NCI-H526 treated with DMSO at 0.1 percent for 48 hours (cell line): ENCODE measurements around the gene CACNA1S.
A peak's percentile ranks its signal among the peaks of the same experiment; 100 is the strongest.

Source experiments
- DNase-seq: peaks from one replicate; lab custom pipeline; 2025; lab: John Stamatoyannopoulos, UW

The CACNA1S gene

DNA sequence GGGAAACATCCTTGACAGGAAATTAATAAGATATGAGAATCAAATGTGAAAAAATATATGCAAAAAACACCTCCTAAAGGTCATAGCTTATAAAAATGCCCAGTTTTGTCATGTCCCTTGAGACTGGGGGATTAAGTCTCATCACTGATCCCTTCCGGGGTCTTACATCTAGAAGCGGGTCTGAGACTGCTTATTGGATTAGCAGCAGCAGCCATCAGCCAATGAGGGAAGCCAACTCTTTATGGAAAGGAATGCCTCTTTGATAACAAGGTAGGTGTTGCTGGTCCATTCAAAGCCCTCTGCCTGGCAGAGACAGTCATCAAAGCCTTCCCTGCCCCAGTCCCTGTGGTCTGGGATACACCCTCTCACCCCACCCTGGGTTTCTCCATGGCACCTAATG, 3.9 kb upstream of the CACNA1S start:
- no peak for DNase-seq

DNA sequence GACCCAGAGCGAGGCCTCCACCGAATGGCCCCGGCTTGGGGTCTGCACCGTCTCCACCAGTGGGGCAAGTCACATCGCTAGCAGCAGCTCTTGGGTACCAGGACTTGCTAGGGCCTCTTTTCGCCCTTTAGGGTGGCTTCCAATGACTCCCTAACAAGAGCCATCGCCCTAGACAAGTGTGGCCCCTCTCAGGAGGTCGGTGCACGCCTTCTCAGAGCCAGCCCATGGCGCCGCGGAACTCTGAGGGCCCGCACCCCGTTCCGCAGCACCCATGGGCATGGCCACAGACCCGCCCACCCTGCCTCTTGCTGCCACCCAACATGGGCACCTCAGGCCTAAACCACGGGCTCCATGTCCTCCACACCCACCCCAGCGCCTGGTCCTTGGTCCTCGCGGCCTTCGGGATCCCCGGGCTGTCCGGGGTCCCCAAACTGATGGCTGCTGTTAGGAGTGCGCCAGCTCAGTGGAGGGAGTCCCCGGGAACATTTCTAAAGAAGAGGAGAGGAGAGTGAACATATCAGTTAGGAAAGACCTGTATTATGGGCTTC, 3.2 kb upstream of the CACNA1S start:
- DNase-seq, result no peak

DNA sequence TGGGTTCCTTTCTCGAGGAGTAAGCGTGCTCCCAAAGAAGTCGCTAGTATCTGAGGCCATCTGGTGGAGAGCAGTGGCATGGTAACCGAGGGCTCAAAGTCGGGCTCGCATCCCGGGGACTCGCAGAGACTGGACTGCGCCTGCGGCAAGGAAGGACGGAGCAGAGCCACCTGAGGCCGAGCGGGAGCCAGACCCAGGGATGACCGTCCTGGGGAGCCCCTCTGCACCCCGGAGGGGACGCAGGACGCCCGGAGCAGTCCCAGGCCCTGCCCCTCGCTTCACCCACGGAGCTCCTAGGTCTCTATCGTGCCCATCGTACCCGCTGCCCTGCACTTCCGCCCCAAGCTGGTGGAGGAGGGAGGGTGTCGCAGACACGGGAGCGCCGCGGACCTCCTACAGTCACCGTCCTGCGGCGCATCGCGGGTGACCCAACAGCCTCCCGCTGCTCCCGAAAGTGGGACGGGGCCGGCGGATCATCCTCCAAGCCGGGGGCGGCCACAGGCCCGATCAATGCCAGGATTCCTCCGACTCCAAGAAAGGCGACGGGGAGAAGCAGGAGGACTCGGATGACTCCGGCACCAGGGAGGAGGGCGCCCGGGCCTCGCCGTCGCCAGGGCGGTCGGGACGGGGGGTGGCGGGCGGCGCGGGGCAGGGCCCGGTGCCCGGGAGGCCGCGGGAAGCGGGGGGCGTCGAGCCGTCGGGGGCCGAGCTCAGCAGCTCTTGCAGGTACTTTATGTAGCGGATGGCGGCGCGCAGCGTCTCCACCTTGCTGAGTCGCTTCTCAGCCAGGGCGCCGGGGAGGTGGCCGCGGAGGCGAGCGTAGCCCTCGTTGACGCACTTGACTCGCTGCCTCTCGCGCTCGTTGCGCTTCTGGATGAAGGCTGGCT, 2.3 kb upstream of the CACNA1S start:
- DNase-seq, result peak; percentile 87

DNA sequence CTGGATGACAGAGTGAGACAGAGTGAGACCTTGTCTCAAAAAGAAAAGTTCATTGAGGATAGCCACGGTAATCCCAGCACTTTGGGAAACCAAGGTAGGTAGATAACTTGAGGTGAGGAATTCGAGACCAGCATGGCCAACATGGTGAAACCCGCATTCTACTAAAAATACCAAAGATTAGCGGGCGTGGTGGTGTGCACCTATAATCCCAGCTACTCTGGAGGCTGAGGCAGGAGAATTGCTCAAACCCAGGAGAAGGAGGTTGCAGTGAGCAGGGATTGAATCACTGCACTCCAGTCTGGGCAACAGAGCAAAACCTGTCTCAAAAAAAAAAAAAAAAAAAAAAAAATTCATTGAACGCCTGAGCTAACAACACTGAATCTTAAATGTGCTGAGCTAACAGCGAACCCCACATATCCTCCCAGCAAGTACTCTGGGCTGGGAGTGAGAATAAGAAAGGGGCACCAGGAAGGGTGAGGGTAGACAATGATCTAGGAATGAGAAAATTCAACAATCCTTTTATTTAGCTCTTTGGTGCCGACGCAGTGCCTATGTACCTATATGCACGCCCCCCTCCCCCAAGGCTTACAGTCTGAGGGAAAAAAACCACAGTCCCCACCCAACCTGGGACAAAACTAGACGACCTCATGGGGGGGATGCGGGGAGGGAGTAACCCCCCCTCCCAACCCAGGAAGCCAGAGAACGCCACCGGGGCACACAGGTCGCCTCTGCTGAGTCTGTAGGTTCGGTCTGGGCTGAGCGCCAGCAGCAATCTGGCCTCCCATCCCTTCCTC, 1.4 kb upstream of the CACNA1S start:
- no peak for DNase-seq

DNA sequence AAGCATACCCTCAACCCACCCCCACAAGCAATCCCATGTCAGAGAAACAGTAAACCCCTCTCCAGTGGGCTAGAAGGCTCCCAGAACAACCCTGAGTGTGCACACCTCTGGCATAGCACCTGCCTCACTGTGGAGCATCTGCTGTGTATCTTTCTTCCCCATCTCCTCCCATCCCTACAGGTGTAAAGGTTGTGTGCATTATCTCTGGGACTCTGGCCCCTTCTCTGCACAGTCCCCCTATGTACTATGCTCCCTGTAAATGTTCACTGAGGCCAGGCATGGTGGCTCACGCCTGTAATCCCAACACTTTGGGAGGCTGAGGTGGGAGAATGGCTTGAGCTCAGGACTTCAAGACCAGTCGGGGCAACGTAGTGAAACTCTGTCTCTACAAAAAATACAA, 700 bp upstream of the CACNA1S start:
- DNase-seq, result no peak

DNA sequence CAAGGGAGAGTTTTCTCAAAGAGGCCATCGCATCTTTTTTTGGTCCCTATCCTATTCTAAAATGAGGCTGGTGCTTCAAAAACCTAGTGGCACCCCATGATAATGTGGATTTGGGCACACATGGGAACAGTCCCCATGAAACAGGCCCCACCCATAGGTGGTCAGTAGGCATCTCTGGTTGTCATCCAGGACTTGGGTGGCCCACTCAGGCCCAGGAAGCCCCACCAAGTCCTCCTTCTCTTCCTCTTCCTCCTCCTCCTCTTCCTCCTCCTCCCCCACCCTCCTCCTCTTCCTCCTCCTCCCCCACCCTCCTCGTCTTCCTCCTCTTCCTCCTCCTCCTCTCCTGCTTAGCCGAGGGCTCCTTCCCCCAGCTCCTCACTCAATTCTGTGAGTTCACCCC, 554 bp downstream of the CACNA1S start:
- DNase-seq, result no peak

DNA sequence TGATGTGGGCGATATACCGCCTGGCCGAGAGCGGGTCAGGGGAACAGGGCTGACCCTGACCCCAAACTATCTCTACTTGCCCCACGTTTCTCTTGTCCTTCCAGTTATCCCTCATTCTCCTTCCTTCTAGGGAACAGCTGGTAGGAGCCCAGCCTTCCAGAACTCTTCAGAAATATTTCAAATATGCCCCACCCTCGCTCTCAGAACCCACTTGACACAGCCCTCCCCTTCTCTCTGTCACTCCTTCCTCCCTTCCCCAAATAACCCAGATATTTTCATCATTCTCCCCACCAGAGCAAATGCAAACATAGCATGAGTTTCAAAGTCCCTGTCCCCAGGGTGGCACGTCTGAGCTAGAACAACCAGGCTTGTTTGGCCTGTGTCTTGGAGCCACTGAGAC, 1.1 kb downstream of the CACNA1S start:
- DNase-seq, result no peak

DNA sequence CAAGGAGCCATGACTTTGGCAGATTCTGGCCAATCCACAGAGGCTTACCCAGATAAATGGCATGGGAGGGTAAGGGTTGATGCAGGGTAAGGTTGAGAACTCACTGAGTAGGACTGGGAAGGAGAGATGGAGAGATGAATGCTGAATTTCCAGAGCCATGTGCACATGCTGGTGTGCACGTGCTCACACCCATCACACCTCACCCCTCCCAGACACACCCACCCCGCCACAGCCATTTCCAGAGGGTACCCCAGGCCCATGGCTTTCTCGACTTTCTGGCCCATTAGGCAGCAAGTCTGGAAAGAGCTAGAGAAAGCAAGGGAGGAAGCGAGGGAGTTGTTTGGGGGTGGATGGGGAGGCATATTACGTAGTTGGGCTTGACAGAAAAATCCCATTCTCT, 1.6 kb downstream of the CACNA1S start:
- DNase-seq, result no peak

DNA sequence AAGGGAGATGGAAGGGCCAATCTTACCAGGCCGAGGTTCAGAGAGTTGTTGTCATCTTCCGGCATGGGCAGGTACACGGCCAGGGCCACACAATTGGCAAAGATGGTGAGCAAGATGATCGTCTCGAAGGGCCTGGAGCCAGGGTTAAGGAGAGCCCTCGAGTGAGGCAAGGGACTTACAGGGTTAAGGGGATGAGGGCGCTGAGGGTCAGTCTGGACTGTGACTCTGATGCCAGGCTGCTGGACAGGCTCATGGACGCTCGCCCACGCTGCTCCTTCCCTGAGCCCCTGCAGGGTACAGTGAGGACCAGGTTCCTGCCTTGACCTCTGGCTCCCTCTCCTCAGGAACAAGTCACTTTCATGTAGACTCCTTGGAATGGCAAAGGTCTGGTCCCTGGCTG, 2.1 kb downstream of the CACNA1S start:
- no peak for DNase-seq

DNA sequence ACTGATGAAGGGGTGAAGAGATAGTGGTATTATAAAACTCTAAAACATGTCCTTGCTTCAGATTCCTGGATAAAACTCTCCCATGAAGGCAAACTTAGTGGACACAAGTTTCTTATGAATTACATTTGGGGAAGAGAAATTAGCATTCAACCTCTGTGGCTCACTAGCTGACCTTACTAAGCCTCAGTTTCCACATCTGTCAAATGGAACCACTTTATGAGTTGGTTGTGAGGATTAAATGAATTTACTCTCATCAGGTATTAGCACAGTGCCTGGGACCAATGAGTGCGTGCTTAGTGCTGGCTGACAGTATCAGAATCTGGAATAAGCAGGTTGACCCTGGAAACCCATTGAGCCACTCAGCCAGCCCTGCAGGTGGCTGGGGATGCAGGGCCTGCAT, 2.6 kb downstream of the CACNA1S start:
- no peak for DNase-seq

DNA sequence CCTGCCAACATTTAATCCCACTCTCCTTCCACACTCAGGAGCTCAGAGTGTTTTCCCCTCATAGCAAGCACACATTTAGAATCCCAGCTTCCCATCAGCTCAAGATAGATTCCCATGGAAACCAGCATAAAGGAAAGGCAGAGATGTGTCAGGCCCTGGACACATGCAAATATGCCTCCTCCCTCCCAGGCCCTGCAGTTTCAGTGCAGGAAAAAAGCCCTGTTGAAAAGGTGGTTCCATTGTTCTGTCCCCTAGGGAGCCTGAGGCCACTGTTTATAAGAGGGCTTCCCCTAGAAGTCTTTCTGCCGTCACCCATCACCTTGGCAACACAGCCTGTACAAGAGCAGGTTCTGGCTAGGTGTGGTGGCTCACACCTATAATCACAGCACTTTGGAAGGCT, 3.6 kb downstream of the CACNA1S start:
- peak; percentile 42 for DNase-seq

DNA sequence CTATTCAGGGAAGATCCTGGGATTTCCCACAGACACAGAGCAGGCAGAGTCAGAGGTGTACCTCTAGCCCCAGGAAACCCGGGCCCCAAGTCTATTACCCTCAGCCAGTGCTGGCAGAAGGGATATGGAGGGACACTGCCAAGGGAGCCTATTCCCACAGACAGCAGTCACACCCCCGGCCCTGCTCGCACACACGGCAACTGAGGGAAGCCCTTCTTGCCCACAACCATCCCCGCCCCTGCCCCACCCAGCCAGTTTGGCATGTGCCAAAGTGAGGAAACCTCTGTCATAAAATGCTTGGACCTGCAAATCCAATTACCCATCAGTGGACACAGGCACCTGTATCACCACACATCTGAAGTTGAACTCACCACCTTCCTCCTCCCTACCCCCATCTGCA, 6.5 kb downstream of the CACNA1S start:
- DNase-seq, result no peak

DNA sequence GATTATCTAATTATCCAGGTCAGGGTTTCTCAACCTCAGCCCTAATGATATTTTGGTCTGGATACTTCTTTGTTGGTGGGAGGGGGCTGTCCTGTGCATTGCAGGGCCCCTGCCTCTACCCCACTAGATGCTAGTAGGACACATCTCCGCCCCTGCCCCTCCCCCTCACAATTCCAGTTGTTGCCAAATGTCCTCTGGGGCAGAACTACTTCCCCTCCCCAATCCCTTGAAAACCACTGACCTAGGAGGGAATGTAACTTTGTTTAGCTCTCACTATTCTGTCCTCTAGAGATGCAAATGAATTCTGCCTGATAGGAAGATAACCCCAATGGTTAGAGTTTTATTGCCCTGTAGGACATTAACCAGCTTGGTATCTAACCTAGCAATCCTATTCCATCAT, 8.1 kb downstream of the CACNA1S start:
- no peak for DNase-seq

DNA sequence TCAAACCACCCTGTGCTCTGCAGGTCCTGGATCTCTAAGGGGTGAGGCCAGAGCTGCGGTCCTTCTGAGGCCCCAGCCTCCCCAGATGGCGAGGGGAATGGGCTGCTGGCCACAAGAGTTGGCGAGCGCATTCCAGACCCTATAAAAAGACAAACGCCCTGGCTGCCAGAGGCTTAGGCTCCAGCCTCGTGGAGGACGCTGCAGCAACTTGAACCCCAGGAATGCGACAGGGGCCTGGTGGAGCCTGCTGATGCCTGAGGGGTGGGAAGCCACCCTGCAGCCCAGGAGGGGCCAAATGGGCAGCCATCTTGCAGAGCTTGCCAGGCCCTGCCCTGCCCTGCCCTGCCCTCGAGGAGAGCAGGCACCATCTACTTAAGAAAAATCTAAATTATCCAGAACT, 8.6 kb downstream of the CACNA1S start:
- no peak for DNase-seq

DNA sequence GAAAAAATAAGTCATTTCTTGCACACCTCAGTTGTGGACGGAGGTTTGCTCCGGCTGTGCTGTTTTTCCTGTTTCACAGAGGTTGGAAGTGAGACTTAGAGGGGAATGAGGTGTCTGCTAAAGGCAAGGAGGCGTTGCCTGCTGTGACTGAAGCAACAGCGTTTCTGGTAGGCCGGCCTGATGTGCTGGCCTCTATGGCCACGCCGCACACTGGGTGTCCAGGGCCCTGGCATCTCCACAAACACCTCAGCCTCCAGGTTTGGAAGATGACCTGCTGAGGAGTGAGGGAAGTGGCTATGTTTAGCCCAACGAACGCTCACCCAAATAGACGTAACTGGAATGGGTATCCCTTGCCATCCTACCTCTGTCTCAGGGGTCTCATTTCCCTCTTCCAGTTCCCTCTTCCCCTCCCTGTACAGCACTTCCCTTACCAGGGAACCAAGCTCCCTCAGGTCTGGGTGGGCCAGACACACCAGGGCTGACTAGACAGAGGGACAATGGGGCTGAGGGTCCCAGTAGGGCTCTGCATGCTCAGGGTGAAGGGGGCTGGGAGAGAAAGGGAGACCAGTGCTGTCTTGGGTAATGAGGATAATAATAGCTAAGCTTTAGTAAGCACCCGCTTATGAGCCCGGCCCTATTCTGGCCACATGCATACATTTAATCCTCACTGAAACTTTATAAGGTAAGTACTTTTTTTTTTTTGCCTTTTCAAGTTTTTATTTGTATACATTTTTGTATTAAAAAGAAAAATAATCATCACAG, 11.9 kb downstream of the CACNA1S start:
- no peak for DNase-seq

DNA sequence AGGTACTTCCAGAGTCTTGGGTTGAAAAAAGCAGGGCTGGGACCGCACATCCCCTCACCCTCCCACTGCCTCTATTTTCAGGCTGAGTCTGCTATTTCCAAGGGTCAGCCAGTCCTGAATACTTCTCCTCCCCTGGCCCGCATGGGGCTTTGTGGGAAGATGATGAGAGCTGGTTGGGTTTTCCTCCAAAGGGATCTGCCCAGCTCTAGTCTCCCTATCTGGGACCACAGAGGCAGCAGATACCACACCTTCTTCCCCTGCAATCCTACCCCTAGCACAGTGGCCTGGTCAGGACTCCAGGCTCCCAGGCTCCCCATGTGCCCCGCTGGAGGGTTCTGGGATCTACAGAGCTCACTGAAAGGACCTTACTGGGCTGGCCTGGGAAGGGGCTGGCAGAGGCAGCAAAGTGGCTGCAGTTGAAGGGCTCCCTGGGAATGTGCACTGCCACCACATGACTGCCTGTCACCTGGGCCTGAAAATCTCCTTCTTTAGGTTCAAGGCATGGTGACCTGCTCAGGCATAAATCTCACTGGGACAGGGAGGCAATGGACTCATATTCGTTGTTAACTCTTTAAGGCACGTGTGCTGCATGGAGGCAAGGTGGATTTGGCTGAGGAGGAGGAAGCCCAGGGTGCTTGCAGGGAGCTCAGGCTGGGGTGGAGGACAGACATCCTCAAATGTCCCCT, 13.1 kb downstream of the CACNA1S start:
- DNase-seq, result no peak

DNA sequence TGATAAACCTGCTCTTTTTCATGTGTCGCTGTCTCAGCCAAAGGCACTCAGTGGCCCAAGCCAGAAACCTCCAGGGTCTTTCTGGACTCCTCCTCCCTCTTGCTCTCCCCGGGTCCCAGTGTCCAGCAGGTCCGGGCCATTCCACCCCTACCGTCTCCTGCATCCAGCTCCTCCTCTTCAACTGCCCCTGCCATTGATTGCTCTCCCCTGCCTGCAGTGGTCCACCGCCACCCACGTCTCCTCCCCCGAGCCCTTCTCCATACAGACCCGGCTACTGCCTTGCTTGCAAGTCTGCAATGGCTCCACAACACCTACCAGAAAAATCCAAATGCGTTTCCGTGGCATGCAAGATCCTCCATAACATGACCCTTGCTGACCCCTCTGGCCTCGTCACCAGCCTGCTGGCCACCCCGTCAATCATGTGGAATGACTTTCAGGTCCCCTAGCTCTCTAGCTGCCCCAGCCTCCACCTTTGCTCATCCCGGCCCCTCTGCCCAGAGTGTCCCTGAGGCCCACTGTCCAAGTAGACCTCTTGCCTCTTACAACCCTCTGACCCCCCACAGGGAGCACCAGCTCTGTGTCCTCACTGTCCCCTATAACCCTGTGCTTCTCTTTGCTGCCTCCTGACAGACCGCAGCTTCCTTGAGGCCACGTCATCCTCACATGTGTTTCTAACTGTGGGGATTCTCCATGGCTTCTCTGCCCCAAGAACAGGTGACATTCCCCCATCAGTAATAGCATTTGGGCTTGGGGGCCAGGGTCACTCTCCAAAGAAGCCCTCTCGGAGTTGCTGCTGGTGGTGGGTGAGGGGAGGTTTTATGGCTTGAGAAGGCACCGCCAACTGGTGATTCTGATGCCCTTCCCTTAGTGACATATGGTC, 15.0 kb downstream of the CACNA1S start:
- no peak for DNase-seq

DNA sequence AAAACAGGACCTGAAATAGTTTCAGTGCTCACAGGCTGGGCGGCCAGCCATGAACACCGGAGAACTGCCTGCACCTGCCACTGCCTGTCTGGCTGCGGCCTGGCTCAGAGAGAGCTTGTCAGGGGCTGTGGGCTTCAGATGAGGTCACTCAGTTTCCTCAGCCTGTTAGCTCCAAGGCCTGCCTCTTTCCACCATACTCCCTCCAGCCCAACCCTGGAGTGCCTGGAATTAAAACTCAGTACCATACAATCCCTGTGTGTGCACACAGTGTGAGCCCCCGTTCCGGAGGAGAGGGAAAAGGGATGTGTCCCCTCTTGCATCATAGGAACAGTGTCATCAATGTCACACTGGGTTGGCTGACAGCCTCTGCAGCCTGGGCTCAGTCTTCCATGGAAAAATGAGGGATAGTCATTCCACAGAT, 16.2 kb downstream of the CACNA1S start:
- no peak for DNase-seq

DNA sequence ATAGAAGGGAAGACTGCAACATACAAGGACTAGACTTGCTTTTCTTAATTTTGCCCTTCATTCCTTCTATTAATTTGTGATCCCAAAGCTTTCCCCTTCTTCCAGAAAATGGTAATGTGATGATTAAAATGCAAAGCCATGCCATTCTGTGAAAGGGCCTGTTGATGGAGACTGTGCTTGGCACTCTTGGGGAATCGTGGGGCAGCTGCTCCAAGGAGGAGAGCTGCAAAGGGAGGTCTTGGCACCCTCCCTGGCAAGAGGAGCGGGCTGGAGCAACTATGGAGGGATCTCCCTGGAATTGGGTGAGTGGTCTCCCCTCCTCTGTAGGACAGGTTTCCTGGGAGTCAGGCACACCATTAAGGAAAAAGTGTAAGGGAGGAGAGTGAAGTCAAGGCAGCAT, 16.6 kb downstream of the CACNA1S start:
- DNase-seq, result no peak

DNA sequence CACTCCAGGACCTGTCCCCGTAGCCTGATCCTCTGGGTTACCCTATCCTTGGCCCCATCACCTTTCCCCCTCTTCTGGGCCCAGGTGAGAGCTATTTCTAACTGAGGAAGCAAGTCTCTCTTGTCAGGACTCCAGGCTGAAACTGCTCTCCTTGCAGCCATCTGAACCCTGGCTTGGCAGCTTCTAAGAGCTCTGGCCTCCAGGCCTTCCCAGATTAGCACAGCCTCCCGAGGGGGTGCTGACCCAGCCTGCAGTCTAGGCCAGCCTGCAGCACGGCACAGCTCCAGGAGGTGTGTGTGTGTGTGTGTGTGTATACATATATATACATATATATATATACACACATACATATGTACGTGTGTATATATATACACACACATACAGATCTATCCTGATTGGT, 17.4 kb downstream of the CACNA1S start:
- no peak for DNase-seq

DNA sequence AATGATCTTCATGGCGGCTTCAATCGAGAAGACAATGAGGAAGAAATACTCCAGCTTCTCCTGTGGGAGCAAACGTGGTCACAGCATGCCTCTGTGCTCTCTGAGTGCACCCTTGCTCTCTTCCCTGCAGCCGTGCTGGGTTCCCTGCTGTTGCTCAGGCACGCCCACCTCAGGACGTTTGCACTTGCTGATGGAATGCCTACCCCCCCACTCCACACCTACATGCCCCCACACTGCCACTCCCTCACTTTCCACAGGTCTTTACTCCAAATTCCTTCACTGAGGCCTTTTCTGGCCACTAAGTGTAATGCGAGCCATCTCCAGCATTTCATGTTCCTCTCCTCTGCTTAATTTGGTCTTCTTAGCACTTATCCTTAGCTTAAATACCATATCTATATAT, 18.3 kb downstream of the CACNA1S start:
- no peak for DNase-seq
